Upper lobe of left lung (tissue), 4 donors: ENCODE results near the gene DHRS12.

Source experiments
- EP300 ChIP-seq, 4 donors: sonication (generic); formaldehyde crosslinking; IDR thresholded peaks; one replicate each; pipeline ENCODE4 v1.5.1; 2017; ENCODE audit warnings: antibody characterized with exemption in 4 of 4, control low read depth in 2 of 4
- POLR2AphosphoS5 ChIP-seq, 2 donors: sonication (generic); formaldehyde crosslinking; IDR thresholded peaks; one replicate each; pipeline ENCODE4 v1.5.1; 2017; ENCODE audit warnings: antibody characterized with exemption in 2 of 2
- TF ChIP-seq, protein P1 (sequence below), 6 experiments: fragments of 450-650 bp in 4 of 6; fragments of 200-600 bp in 2 of 6; sonication (generic) in 2 of 6; IDR thresholded peaks; one replicate each; pipeline ENCODE4 v1.5.1; 2016 to 2019; ENCODE audit warnings: antibody characterized with exemption in 6 of 6

DNA sequence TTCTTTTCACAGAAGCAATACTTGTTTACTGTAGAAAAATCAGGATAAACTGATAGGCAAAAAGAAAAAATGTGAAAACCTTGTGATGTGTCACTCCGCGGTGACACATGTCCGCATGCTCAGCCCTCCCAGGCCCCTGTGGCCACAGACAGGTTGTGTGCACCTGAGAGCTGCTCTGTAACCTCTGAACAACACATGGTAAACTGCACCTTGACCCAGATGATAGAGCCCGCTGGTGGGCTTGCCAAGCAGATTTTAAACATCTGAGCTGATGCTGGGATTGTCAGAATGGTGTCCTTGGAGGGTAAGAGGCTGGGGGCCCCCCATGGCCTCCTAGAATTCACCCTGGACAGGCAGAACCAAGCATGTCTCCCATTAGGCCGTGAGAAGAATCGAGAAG lies 33.8 kb downstream of the DHRS12 start:
- TF ChIP-seq, protein P1, sequence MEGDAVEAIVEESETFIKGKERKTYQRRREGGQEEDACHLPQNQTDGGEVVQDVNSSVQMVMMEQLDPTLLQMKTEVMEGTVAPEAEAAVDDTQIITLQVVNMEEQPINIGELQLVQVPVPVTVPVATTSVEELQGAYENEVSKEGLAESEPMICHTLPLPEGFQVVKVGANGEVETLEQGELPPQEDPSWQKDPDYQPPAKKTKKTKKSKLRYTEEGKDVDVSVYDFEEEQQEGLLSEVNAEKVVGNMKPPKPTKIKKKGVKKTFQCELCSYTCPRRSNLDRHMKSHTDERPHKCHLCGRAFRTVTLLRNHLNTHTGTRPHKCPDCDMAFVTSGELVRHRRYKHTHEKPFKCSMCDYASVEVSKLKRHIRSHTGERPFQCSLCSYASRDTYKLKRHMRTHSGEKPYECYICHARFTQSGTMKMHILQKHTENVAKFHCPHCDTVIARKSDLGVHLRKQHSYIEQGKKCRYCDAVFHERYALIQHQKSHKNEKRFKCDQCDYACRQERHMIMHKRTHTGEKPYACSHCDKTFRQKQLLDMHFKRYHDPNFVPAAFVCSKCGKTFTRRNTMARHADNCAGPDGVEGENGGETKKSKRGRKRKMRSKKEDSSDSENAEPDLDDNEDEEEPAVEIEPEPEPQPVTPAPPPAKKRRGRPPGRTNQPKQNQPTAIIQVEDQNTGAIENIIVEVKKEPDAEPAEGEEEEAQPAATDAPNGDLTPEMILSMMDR (IDR thresholded peaks at IDR 0.05) = no peak
- no peak for TF ChIP-seq POLR2AphosphoS5 (IDR thresholded peaks at IDR 0.05)
- no peak for TF ChIP-seq EP300 (IDR thresholded peaks at IDR 0.05)
